Measurements from ENCODE around the gene CST8. TPM values are rescaled to one million over a fixed set of nuclear protein-coding genes. Genes with fewer than 3 reads are reported as not detected.

The CST8 gene
- total RNA-seq, 4 donors from 2014 or later, result not detected

DNA sequence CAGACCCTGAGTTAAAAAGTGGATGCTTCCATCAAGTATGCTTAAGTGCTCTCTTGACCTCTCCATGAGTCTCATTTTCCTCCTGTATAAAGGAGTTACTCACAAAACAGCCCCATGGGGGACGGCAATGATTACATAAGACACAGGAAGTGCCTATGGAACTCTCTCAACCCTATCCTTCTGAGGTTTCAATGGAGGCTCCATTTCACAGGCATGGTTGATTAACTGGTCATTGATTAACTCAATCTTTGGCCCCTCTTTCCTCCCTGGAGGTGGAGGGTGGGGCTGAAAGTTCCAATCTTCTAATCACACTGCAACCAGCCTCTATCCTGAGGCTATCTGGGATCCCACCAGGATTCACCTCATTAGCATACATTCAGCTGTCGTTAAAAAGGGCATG, 29.3 kb downstream of the CST8 start:
- WGBS, 2 donors, result 37 to 63% methylated on average over 2 of the region's 2 CpGs
- Histone ChIP-seq H3K4me1 (no peaks in the 10 kb centered on the region), H3K4me3 (no peak overlapping the region), H3K36me3 (no peaks in the 10 kb centered on the region), H3K27ac (no peak overlapping the region), H3K9me3 (no peaks in the 10 kb centered on the region), H3K27me3 (no peaks in the 10 kb centered on the region)
- no peak for TF ChIP-seq EP300 (IDR thresholded peaks at IDR 0.05)
- TF ChIP-seq, protein P1, sequence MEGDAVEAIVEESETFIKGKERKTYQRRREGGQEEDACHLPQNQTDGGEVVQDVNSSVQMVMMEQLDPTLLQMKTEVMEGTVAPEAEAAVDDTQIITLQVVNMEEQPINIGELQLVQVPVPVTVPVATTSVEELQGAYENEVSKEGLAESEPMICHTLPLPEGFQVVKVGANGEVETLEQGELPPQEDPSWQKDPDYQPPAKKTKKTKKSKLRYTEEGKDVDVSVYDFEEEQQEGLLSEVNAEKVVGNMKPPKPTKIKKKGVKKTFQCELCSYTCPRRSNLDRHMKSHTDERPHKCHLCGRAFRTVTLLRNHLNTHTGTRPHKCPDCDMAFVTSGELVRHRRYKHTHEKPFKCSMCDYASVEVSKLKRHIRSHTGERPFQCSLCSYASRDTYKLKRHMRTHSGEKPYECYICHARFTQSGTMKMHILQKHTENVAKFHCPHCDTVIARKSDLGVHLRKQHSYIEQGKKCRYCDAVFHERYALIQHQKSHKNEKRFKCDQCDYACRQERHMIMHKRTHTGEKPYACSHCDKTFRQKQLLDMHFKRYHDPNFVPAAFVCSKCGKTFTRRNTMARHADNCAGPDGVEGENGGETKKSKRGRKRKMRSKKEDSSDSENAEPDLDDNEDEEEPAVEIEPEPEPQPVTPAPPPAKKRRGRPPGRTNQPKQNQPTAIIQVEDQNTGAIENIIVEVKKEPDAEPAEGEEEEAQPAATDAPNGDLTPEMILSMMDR (IDR thresholded peaks at IDR 0.05), result no peak
- TF ChIP-seq POLR2A (IDR thresholded peaks at IDR 0.05), result no peak
- DNase-seq (ENCODE audit: low spot score in 2 of 2), result no peak

GRCh38 chr20:23524146-23524545, 33.2 kb downstream of the CST8 start:
- H3K36me3 ChIP-seq, result no peaks in the 10 kb centered on the region
- no peak for DNase-seq (ENCODE audit: low spot score in 2 of 2)
- TF ChIP-seq EP300 (IDR thresholded peaks at IDR 0.05) (no peak), POLR2A (IDR thresholded peaks at IDR 0.05) (no peak)
- TF ChIP-seq, protein P1 (IDR thresholded peaks at IDR 0.05), result no peak
- H3K4me1 ChIP-seq, result no peaks in the 10 kb centered on the region
- peaks cover 0 to 10% (median 0%) of the 10 kb centered on the region in 4 donors for H3K9me3 ChIP-seq
- H3K27me3 ChIP-seq, result no peaks in the 10 kb centered on the region
- 89 to 92% methylated on average over 10 of the region's 10 CpGs for WGBS, 2 donors
- no peak overlapping the region for H3K4me3 ChIP-seq
- H3K27ac ChIP-seq, result no peak overlapping the region

GRCh38 chr20:23526850-23527249, 35.9 kb downstream of the CST8 start:
- Histone ChIP-seq H3K4me3 (no peak overlapping the region), H3K9me3 (peaks cover 0 to 10% (median 0%) of the 10 kb centered on the region in 4 donors), H3K4me1 (no peaks in the 10 kb centered on the region), H3K27ac (no peak overlapping the region), H3K27me3 (no peaks in the 10 kb centered on the region), H3K36me3 (no peaks in the 10 kb centered on the region)
- no peak for DNase-seq (ENCODE audit: low spot score in 2 of 2)
- 94 to 96% methylated on average over 1 of the region's 1 CpG for WGBS, 2 donors
- TF ChIP-seq POLR2A (IDR thresholded peaks at IDR 0.05), result no peak
- TF ChIP-seq EP300 (IDR thresholded peaks at IDR 0.05), result no peak
- TF ChIP-seq, protein P1 (IDR thresholded peaks at IDR 0.05), result no peak

DNA sequence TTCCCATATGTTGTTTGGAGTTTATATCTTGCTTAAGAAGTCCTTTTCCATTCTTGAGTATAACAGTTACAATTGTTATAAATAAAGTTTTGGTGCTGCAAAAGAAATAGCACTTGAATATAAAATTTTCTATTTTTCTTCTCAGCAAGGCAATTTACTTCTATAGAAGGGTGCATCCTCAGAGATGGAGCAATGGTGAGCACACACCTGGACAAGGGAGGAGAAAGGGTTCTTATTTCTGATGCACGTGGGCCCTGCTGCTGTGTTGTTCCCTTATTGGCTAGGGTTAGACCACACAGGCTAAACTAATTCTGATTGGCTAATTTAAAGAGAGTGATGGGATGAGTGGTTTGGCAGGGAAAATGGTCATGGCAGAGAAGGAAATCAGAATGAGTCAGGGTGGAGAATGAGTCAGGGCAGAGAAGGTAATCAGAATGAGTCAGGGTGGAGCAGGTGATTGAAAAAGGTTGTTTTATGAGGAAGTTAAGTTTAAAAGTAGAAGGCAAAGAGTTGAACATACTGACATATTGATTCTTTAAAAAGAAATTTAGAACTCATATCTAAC, 38.0 kb downstream of the CST8 start:
- Histone ChIP-seq H3K4me3 (no peak overlapping the region), H3K9me3 (peaks cover 0 to 10% (median 0%) of the 10 kb centered on the region in 4 donors), H3K4me1 (no peaks in the 10 kb centered on the region), H3K27me3 (no peaks in the 10 kb centered on the region), H3K36me3 (no peaks in the 10 kb centered on the region), H3K27ac (no peak overlapping the region)
- TF ChIP-seq, protein P1 (IDR thresholded peaks at IDR 0.05), result no peak
- TF ChIP-seq EP300 (IDR thresholded peaks at IDR 0.05) (no peak), POLR2A (IDR thresholded peaks at IDR 0.05) (no peak)
- WGBS, 2 donors, result 58 to 60% methylated on average over 1 of the region's 1 CpG
- DNase-seq (ENCODE audit: low spot score in 2 of 2), result no peak

- H3K36me3 ChIP-seq, result no peaks in the 10 kb centered on the region
- peaks cover 0 to 10% (median 0%) of the 10 kb centered on the region in 4 donors for H3K9me3 ChIP-seq
- no peaks in the 10 kb centered on the region for H3K4me1 ChIP-seq
- H3K27ac ChIP-seq, result no peak overlapping the region
- H3K27me3 ChIP-seq, result no peaks in the 10 kb centered on the region
- TF ChIP-seq POLR2A (IDR thresholded peaks at IDR 0.05), result no peak
- TF ChIP-seq, protein P1 (IDR thresholded peaks at IDR 0.05), result no peak
- 52 to 68% methylated on average over 1 of the region's 1 CpG for WGBS, 2 donors
- DNase-seq (ENCODE audit: low spot score in 2 of 2), result no peak
- H3K4me3 ChIP-seq, result no peak overlapping the region
Measured at GRCh38 chr20:23530937-23531567, 40.1 kb downstream of the CST8 start.
